H9 (cell line): ENCODE measurements around the gene WDR43. TPM values are rescaled to one million over a fixed set of nuclear protein-coding genes. Genes with fewer than 3 reads are reported as not detected.

Source experiments
- DNase-seq: peaks from one replicate; pipeline ENCODE4 v3.0.0-alpha.2; 2017
- H2AFZ ChIP-seq: one replicate; pipeline ENCODE4 v1.6.1; 2013; ENCODE audit warnings: mild to moderate bottlenecking, low read length, control low read depth, moderate library complexity
- H2AK5ac ChIP-seq: 2 replicates; pipeline ENCODE4 v1.6.1; 2013; ENCODE audit warnings: low read length, control low read depth, mixed read lengths; ENCODE audit not compliant: insufficient read length
- H2BK120ac ChIP-seq: one replicate; pipeline ENCODE4 v1.6.1; 2013; ENCODE audit warnings: low read depth, mild to moderate bottlenecking, low read length, control low read depth, inconsistent platforms; ENCODE audit not compliant: poor library complexity, severe bottlenecking
- H2BK12ac ChIP-seq: 2 replicates; pipeline ENCODE4 v1.6.1; 2013; ENCODE audit warnings: low read length, control low read depth, mixed read lengths, low read depth; ENCODE audit not compliant: insufficient read length
- H2BK15ac ChIP-seq: 2 replicates; pipeline ENCODE4 v1.6.1; 2013; ENCODE audit warnings: low read depth, low read length, control low read depth
- H2BK20ac ChIP-seq: one replicate; pipeline ENCODE4 v1.6.1; 2013; ENCODE audit warnings: low read depth, mild to moderate bottlenecking, low read length, control low read depth, inconsistent platforms; ENCODE audit not compliant: poor library complexity, severe bottlenecking
- H2BK5ac ChIP-seq: 2 replicates; pipeline ENCODE4 v1.6.1; 2013; ENCODE audit warnings: low read length, control low read depth, mixed read lengths; ENCODE audit not compliant: insufficient read length
- H3K14ac ChIP-seq: 2 replicates; pipeline ENCODE4 v1.6.1; 2013; ENCODE audit warnings: low read length, control low read depth; ENCODE audit not compliant: insufficient read depth
- H3K18ac ChIP-seq: 2 replicates; pipeline ENCODE4 v1.6.1; 2013; ENCODE audit warnings: low read depth, mild to moderate bottlenecking, mixed read lengths, low read length, control low read depth; ENCODE audit not compliant: insufficient read length
- H3K23ac ChIP-seq: 2 replicates; pipeline ENCODE4 v1.6.1; 2013; ENCODE audit warnings: low read length, control low read depth, mixed read lengths, low read depth; ENCODE audit not compliant: insufficient read length
- H3K23me2 ChIP-seq: 2 replicates; pipeline ENCODE4 v1.6.1; 2013; ENCODE audit warnings: low read depth, mild to moderate bottlenecking, mixed read lengths, low read length, control low read depth; ENCODE audit not compliant: insufficient read length, poor library complexity, severe bottlenecking
- H3K27ac ChIP-seq: 2 replicates; pipeline ENCODE4 v1.5.1; 2013; ENCODE audit warnings: low read length, control low read depth, mixed read lengths, low read depth; ENCODE audit not compliant: insufficient read length
- H3K27me3 ChIP-seq: 2 replicates; pipeline ENCODE4 v1.6.1; 2013; ENCODE audit warnings: low read length, control low read depth, inconsistent platforms; ENCODE audit not compliant: insufficient read depth
- H3K4ac ChIP-seq: 2 replicates; pipeline ENCODE4 v1.6.1; 2013; ENCODE audit warnings: low read depth, mild to moderate bottlenecking, control low read depth, inconsistent platforms, low read length, moderate library complexity
- H3K4me1 ChIP-seq: 2 replicates; pipeline ENCODE4 v1.6.1; 2013; ENCODE audit warnings: low read length, control low read depth, inconsistent platforms; ENCODE audit not compliant: insufficient read depth
- H3K4me2 ChIP-seq: 2 replicates; pipeline ENCODE4 v1.6.1; 2013; ENCODE audit warnings: low read length, control low read depth, mixed read lengths; ENCODE audit not compliant: insufficient read length, insufficient read depth
- H3K56ac ChIP-seq: 2 replicates; pipeline ENCODE4 v1.6.1; 2013; ENCODE audit warnings: low read depth, mild to moderate bottlenecking, mixed read lengths, low read length, control low read depth; ENCODE audit not compliant: insufficient read length
- H3K79me1 ChIP-seq: 2 replicates; pipeline ENCODE4 v1.6.1; 2013; ENCODE audit warnings: low read depth, mild to moderate bottlenecking, moderate library complexity, low read length, control low read depth, inconsistent platforms; ENCODE audit not compliant: insufficient read depth, poor library complexity, severe bottlenecking
- H3K79me2 ChIP-seq: 2 replicates; pipeline ENCODE4 v1.6.1; 2013; ENCODE audit warnings: low read length, control low read depth, inconsistent platforms; ENCODE audit not compliant: insufficient read depth
- H3K9ac ChIP-seq: 2 replicates; pipeline ENCODE4 v1.6.1; 2013; ENCODE audit warnings: low read length, control low read depth, mixed read lengths; ENCODE audit not compliant: insufficient read length; ENCODE audit errors: extremely low read depth
- H3K9me3 ChIP-seq: one replicate; pipeline ENCODE4 v1.6.1; 2013; ENCODE audit warnings: low read depth, low read length, inconsistent platforms; ENCODE audit not compliant: control insufficient read depth
- H3T11ph ChIP-seq: one replicate; pipeline ENCODE4 v1.6.1; 2013; ENCODE audit warnings: mild to moderate bottlenecking, low read length, control low read depth, inconsistent platforms
- H4K20me1 ChIP-seq: one replicate; pipeline ENCODE4 v1.6.1; 2013; ENCODE audit not compliant: control insufficient read depth, insufficient read length, insufficient read depth
- H4K5ac ChIP-seq: 2 replicates; pipeline ENCODE4 v1.6.1; 2013; ENCODE audit warnings: low read depth, mild to moderate bottlenecking, mixed read lengths, low read length, control low read depth; ENCODE audit not compliant: insufficient read length
- H4K8ac ChIP-seq: replicated peaks from 2 replicates; pipeline ENCODE4 v1.6.1; 2013; ENCODE audit warnings: low read length, control low read depth, mixed read lengths, low read depth; ENCODE audit not compliant: insufficient read length
- H4K91ac ChIP-seq: 2 replicates; pipeline ENCODE4 v1.6.1; 2013; ENCODE audit warnings: low read depth, mild to moderate bottlenecking, moderate library complexity, mixed read lengths, low read length, control low read depth; ENCODE audit not compliant: insufficient read length
- H3K27ac Mint-ChIP-seq, 3 experiments: 2 replicates in 2 of 3; 3 replicates in 1 of 3; pipeline ENCODE4 v1.8.0; 2020 to 2021; ENCODE audit warnings: mixed read lengths in 3 of 3, mild to moderate bottlenecking in 1 of 3, moderate library complexity in 1 of 3
- H3K27me3 Mint-ChIP-seq: 2 replicates; pipeline ENCODE4 v1.8.0; 2021; ENCODE audit warnings: low read depth, mild to moderate bottlenecking, moderate library complexity, mixed read lengths
- H3K36me3 Mint-ChIP-seq, 3 experiments: 2 replicates in 2 of 3; 3 replicates in 1 of 3; pipeline ENCODE4 v1.8.0; 2020 to 2021; ENCODE audit warnings: low read depth in 3 of 3, mixed read lengths in 3 of 3; ENCODE audit not compliant: insufficient read depth in 1 of 3
- H3K4me1 Mint-ChIP-seq, 2 experiments: 2 replicates each; pipeline ENCODE4 v1.8.0; 2020; ENCODE audit warnings: mixed read lengths in 2 of 2
- H3K4me3 Mint-ChIP-seq, 2 experiments: 2 replicates in 1 of 2; 3 replicates in 1 of 2; pipeline ENCODE4 v1.8.0; 2020 to 2021; ENCODE audit warnings: mild to moderate bottlenecking in 2 of 2, mixed read lengths in 2 of 2, moderate library complexity in 1 of 2
- H3K9me3 Mint-ChIP-seq, 2 experiments: 2 replicates in 1 of 2; 3 replicates in 1 of 2; pipeline ENCODE4 v1.8.0; 2020; ENCODE audit warnings: mild to moderate bottlenecking in 2 of 2, mixed read lengths in 2 of 2, moderate library complexity in 1 of 2
- WGBS: extraction: QIAGEN DNeasy Blood & Tissue Kit; methylation state at CpG from one replicate; pipeline ENCODE4 v1.1.7; 2013; ENCODE audit warnings: missing lambda C conversion rate, low lambda C conversion rate, mixed read lengths; ENCODE audit not compliant: insufficient read length; ENCODE audit errors: extremely low coverage; 5-methylcytosine and 5-hydroxymethylcytosine counted together
- total RNA-seq: library from RNA; stranded (reverse); gene quantifications from 2 replicates; pipeline ENCODE4 v1.2.1, GENCODE V29; 2021
- TF ChIP-seq, protein P1 (sequence below): fragments of 200-600 bp; sonication (generic); conservative IDR thresholded peaks from 3 replicates; pipeline ENCODE4 v1.8.0; 2021; ENCODE audit warnings: antibody characterized with exemption, mild to moderate bottlenecking

Gene WDR43
- total RNA-seq, 1 experiment from 2014 or later = 186 TPM

DNA sequence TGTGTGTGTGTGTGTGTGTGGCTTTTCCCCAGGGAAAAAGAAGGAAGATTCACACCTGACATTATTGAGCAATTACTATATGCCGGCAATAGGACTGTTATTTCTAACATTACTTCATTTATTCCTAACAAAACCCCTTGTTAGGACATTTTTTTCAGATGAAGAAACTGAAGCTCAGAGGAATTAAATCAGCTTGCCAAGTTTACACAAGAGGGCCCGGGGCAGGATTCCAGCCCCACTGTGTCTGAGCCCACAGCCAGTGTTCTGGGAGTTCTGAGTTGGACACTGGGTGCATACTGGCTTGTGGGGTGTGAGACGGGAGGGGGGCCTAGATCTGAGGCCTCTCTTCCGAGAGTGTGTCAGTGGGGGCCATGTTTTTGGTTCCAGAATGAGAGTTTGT is 96.6 kb downstream of the WDR43 start:
- Mint-ChIP-seq H3K4me3 (no peak overlapping the region; a peak in 1 of 5 replicates), H3K27ac (no peak overlapping the region), H3K9me3 (no peaks in the 10 kb centered on the region), H3K36me3 (no peaks in the 10 kb centered on the region), H3K4me1 (no peaks in the 10 kb centered on the region; a peak in 1 of 4 replicates), H3K27me3 (no peaks in the 10 kb centered on the region; the same call in 1 of the 2 replicates)
- Histone ChIP-seq H3K27ac (no peak overlapping the region), H3K4me1 (no peaks in the 10 kb centered on the region), H4K8ac (no peak overlapping the region), H2BK20ac (no peak overlapping the region), H3T11ph (no peak overlapping the region), H3K14ac (no peak overlapping the region), H3K9ac (no peak overlapping the region), H2AFZ (no peak overlapping the region), H4K91ac (no peak overlapping the region), H3K56ac (no peak overlapping the region), H2BK15ac (no peak overlapping the region), H3K23ac (no peak overlapping the region), H3K27me3 (no peaks in the 10 kb centered on the region; the same call in 1 of the 2 replicates), H4K20me1 (no peaks in the 10 kb centered on the region), H2AK5ac (no peak overlapping the region), H3K23me2 (no peaks in the 10 kb centered on the region), H2BK5ac (no peak overlapping the region), H4K5ac (no peak overlapping the region), H3K4me2 (no peak overlapping the region), H3K79me2 (no peaks in the 10 kb centered on the region), H3K18ac (no peak overlapping the region), H3K4ac (no peak overlapping the region), H3K79me1 (no peaks in the 10 kb centered on the region), H2BK120ac (no peak overlapping the region), H2BK12ac (no peak overlapping the region), H3K9me3 (no peaks in the 10 kb centered on the region)
- DNase-seq = no peak
- no CpG with 5 or more reads among the region's 4 CpGs for WGBS
- TF ChIP-seq, protein P1, sequence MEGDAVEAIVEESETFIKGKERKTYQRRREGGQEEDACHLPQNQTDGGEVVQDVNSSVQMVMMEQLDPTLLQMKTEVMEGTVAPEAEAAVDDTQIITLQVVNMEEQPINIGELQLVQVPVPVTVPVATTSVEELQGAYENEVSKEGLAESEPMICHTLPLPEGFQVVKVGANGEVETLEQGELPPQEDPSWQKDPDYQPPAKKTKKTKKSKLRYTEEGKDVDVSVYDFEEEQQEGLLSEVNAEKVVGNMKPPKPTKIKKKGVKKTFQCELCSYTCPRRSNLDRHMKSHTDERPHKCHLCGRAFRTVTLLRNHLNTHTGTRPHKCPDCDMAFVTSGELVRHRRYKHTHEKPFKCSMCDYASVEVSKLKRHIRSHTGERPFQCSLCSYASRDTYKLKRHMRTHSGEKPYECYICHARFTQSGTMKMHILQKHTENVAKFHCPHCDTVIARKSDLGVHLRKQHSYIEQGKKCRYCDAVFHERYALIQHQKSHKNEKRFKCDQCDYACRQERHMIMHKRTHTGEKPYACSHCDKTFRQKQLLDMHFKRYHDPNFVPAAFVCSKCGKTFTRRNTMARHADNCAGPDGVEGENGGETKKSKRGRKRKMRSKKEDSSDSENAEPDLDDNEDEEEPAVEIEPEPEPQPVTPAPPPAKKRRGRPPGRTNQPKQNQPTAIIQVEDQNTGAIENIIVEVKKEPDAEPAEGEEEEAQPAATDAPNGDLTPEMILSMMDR = no peak
